Measurements from ENCODE around the gene HLA-B.
"Not testable (repeated sequence)": the region's sequence is repeated elsewhere in the genome, so short reads cannot be mapped to it uniquely, and the experiment has no call there.

The HLA-B gene
- total RNA-seq: 1,169 to 2,810 (median 1,636) reads per million in 17 experiments

DNA sequence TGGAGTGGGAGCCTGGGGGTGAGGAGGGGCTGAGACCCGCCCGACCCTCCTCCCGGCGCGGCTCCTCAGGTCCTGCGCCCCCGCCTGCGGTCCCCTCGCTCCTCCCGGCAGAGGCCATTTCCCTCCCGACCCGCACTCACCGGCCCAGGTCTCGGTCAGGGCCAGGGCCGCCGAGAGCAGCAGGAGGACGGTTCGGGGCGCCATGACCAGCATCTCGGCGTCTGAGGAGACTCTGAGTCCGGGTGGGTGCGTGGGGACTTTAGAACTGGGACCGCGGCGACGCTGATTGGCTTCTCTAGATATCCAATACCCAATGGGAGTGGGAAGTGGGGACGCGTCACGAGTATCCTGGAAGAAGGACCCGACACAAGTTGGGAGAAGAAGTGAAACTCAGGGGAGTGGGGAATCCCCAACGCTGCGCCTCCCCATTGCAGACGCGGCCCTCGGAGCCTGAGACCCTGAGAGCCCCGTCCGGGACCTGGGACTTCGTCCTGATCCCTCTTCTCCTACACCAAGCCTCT is at the start of gene HLA-B:
TSS of gene HLA-B (minus strand) at position 234 of the 521 bp plus-strand sequence. CDS start at position 213, 21 bp downstream.
- DNase-seq: peak; percentile 94 to 98 (median 96)

DNA sequence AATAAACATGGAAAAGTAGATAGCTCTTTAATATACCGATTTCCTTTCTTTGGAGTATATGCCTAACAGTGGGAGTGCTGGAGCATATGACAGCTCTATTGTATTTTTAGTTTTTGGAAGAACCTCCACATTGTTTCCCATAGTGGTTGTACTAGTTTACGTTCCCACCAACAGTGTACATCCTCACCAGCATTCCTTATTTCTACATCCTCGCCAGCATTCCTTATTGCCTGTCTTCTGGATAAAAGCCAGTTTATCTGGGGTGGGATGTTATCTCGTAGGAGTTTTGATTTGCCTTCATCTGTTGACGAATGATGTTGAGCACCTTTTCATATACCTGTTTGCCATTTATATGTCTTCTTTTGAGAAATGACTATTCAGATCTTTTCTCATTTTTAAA is 49.0 kb upstream of the HLA-B start:
- no peak for DNase-seq

DNA sequence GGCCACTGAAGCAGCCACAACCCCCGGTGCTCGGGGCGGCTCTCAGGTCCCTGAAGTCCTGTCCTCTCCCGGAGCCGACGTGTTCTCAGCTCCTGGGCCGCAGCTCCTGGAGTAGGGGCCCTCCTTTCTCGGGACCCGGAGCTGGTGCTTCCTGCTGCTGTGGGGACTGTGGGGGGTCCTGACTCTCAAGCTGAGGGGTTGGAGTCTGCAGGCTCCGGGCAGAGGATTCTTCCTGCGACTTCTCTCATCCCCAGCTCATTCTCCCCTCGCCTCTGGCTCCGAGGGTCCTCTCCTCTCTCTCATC is 47.0 kb upstream of the HLA-B start:
- DNase-seq: peak in 1 of 4 experiments; percentile 5

DNA sequence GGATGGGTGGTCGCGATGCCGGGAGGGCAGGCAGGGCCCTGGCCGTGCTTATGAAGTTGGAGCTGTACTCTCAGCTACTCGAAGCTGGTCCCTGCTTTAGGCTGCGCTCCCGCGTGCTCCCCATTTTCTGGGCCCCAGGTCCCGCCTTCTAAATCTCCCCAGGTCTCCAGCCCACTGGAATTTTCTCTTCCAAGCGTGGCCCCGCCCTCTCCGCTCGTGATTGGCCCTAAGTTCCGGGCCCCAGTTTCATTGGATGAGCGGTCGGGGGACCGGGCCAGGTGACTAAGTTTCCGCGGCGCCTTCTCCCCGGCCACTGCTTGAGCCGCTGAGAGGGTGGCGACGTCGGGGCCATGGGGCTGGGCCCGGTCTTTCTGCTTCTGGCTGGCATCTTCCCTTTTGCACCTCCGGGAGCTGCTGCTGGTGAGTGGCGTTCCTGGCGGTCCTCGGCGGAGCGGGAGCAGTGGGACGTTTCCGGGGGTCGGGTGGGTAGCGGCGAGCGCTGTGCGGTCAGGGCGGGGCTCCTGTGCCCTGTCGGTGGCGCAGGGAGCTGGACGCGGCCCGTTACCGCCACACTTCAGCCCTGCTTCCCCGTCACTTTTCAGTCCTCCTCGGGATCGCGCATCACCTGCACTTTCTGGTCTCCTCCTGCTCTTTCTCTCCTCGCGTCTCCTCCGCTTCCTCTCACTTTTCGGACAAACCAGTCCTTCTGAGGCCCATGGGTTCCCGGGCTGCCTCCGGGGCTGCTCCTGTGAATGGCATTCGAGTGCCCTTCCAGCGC is 46.5 kb upstream of the HLA-B start, which contains the start of gene MICA:
TSS of gene MICA (plus strand) at position 313 of the 778 bp plus-strand sequence. CDS start at position 351, 38 bp downstream.
- DNase-seq: peak; percentile 87 to 94 (median 90)

DNA sequence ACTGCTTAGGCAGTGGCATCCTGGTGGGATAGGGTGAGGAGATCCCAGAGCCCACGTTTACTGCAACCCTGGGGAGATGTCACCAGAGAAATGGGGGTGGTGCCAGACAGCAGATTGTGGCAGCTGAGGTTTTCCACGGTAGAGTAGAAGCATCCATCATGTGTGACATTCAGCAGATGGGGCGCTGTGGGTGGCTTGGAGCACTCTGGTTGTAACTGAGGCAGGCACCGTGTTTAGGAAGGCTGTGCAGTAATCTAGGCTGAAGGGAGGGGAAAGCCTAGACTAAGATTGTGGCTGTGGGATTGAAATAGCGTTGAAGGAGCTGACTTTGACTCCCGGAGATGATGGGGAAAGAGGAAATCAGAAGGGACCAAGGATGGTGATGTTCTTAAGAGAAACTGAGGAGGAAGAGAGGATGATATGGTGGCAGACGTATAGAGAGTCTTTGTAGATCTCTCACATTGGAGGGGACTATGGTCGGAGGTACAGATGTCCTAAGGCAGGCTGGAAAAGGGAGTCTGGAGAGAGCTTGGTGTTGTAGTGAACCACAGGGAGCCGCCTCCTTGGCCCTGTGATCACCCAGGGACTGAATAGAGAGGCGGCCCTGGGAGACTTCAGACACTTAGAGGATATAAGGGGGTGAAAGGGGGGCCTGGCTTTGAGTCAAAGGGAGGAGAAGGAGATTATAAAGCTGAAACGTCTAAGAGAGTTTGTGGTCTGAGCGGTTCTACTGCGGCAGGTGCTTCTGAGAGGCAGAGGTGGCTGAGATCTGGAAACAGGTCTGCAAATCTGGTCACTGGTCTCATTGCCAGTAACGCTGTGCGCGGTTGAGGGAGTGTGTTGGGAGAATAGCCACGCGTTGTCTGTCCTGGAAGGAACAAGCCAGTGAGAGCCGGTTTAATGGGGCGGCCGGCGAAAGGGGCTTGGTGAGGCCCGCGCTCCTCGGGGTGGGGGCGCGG is 45.6 kb upstream of the HLA-B start:
- peak; percentile 9 to 18 (median 14) for DNase-seq

DNA sequence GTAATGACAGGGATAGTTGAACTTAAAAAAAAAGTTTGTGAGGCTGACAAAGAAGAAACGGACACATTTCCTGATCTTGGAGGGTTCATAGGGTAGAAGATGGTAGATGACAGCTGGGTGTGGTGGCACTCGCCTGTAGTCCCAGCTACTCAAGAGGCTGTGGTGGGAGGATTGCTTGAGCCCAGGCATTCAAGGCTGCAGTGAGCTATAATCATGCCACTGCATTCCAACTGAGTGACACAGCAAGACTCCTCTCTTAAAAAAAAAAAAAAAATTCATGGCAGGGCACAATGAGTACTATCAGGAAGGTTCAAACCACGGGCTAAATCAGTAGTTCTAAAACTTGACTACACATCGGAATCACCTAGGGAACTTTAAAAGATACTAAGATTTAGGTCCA is 44.4 kb upstream of the HLA-B start:
- peak in 3 of 4 experiments; percentile 21 to 41 (median 22) for DNase-seq

DNA sequence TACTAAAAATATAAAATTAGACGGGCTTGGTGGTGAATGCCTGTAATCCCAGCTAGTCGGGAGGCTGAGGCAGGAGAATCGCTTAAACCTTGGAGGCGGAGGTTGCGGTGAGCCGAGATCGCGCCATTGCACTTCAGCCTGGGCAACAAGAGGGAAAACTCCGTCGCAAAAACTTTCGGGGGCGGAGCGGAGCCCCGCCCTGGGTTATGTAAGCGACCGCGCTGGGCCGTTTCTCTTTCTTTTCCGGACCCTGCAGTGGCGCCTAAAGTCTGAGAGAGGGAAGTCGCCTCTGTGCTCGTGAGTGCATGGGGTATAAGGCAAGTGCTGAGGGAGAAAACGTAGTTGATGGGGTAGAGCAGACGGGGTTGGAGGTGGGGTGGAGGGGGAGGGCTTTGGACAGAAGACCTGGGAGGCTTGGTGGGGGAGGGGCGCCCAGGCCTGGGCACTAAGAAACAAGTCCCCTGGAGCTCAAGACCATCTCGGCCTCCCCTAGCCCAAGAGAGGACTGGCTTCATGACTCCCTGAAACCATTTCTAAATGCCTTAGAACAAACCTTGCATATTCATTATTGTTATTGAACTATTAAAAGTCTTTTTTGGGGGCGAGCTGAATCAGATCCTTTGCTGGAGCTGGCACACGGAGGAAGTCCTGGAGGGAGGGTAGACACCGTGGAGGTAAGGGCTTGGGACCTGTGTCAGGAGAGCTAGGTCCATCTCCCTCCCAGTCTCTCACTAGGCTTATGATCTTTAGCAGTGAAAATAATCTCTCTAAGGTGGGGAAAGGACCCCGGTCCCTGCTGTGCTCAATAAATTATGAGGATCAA is 43.7 kb upstream of the HLA-B start:
- peak; percentile 94 to 95 (median 94) for DNase-seq

DNA sequence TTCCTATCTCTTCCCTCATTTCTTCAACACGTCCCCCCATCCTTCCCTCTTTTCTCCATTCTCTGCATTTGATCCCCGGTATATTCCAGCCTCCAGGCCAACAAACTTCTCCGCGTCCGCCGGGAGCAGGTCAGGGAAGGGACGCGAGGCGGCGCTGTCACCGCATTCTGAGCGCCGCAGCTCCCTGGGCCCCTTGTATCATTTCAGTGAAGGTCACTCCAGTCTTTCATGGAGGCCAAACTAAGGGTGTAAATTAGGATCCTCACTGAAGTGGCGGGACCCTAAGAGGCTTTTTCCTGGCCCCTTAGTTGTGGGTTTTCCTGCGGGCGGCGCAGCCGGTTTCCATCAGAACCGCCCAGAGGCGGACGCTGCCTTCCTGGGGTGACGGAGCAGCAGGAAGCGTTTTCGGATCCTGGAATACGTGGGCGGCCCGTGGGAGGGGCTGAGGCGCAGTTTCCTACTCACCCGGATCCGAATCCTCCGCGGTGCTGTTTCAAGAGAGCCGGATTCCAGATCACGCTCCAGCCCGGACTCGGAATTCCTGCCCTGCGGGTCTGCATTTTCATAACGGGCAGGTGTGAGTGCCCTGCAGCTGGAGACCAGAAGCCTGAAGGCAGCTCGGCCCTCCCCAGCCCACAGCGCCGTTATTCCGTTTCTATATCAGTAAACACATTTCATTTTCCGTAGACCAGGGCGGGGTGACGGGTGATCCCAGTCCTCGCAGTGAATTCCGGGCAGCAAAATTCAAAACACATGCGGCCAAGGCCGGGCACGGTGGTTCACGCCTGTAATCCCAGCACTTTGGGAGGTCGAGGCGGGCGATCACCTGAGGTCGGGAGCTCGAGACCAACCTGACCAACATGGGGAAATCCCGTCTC is 42.8 kb upstream of the HLA-B start:
- DNase-seq: peak; percentile 93 to 97 (median 94)

DNA sequence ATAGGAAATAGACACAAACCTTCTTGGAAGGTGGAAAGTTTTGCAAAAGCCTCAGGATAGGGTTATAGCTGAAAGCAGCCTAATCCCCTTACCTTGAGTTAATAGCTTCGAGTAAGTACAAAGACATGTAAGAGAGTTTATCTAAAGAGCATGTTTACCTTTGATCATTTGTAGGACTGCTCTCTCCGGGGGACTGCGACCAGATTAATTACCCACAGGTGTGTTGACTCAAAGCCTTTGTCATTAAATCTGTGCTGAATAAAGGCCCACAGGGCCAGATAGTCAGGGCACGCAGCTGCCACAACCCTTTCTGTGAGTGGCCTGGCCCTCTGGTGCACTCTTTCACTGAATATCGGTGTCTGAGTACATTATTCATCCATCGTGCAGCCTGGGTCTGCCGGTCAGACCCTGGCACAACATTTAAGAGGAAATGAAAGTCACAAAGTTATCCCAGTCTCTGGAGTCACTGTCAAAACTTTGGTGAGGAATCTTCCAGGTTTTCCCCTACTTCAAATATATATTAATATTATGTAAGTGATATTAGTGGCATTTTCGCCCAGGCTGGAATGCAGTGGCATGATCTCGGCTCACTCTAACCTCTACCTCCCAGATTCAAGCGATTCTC is 41.0 kb upstream of the HLA-B start:
- DNase-seq: peak in 1 of 4 experiments; percentile 17

DNA sequence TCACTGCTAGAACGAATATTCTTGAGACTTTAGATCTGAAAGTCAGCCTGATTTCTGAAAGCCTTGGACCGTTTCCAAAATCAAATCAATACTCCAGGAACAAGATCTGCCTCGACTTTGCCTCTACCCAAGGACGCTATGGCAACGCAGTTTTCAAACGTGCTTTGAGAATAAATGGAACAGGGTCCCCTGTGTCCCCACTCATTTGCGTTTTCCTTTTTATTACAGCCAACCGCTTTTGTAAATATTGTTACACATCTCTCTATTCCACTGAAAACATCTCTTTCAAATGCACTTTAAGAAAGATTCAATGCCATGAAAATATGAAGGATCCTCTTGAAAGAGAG is 40.1 kb upstream of the HLA-B start:
- DNase-seq: not testable (repeated sequence)

DNA sequence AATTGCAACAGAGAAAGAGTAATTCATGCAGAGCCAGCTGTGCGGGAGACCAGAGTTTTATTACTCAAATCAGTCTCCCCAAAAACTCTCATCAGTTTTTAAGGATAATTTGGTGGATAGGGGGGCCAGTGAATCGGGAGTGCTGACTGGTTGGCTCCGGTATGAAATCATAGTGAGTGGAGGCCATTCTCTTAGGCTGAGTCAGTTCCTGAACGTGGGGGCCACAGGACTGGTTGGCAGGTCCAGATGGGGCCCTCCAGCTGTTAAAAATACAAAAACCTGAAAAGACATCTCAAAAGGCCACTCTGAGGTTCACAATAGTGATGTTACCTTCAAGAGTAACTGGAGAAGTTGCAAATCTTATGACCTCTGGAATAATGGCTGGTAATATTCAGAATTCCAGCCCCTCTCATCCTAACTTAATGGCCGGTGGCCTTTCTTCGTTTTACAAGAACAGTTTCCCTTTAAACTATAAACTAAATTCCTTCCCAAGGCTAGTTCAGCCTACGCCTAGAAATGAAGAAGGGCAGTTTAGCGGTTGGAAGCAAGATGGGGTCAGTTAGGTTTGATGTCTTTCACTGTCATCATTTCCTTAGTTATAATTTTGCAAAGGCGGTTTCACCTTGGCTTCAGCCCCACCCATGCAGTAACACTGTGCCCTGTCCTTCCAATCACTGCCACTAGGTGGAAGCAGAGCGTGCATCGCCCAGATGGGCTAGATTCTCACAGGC is 39.6 kb upstream of the HLA-B start:
- DNase-seq: peak; percentile 84 to 92 (median 89)

DNA sequence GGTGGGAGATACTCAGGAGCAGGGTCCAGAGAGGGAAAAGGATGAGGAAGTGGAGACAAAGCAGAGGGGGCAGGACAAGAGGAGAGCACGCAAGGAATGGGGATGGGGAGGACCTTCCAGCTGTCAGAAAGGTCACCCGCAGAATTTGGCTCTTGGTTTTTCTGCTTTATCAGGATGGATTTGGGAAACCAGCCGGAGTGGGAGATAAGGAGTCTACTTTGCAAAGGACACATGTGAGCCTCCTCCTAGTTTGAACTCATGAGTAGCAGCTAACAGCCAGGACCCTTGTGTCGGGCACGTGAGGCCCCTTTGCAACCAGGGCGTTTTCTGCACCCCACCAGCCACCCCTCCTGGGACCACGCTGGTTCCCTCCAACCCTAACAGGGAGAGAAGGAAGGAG is 38.9 kb upstream of the HLA-B start:
- no peak for DNase-seq

DNA sequence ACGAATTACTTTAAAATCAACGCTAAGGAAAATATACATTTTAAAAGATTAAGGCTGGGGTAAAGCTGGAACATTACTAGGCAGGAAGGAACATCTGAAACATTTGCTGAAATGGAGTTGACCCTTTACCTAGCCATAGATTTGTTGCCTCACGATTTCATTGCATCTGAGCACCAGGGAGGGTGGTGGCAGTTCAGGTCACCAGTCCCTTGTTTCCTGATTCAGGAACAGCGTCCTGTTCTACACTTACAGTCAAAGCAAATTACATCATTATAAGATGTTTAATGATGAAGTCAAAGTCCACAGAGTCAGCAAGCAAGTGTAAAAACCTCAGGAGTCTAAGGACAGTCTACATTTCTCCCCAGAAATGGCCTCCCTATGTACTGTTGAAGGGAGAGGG is 37.4 kb upstream of the HLA-B start:
- DNase-seq: no peak

DNA sequence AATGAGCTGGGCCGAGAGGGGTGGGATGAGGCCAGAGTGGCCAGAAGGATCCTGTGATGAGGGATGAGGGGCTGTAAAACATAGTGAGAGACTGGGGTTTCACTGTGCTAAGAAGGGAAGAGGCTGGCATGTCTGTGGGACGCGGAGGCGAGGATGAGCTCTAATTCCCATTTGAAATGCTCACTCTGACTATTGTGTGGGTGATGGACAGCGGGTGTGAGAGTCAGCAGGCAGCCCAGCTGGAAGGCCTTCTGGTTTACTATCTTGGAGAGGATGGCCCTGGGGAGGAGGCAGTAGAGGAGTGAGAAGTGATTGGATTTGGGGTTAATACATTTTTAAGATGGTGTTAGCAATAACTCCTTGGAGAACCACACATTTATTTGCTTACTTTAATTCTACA is 37.0 kb upstream of the HLA-B start:
- DNase-seq: no peak

DNA sequence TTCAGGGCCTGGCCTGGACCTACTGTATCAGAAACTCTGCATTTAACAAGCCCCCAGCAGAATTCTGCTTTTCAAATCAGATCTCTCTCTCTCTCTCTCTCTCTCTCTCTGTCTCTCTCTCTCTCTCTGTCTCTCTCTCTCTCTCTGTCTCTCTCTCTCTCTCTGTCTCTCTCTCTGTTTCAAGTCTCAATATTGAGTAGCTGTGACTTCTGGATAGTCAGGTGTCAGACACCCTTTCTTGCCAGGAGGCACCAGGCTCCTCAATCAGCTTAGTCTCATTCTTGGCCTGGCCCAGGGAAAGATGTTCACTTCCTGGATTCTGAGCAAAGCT is 32.8 kb upstream of the HLA-B start:
- DNase-seq: not testable (repeated sequence)

DNA sequence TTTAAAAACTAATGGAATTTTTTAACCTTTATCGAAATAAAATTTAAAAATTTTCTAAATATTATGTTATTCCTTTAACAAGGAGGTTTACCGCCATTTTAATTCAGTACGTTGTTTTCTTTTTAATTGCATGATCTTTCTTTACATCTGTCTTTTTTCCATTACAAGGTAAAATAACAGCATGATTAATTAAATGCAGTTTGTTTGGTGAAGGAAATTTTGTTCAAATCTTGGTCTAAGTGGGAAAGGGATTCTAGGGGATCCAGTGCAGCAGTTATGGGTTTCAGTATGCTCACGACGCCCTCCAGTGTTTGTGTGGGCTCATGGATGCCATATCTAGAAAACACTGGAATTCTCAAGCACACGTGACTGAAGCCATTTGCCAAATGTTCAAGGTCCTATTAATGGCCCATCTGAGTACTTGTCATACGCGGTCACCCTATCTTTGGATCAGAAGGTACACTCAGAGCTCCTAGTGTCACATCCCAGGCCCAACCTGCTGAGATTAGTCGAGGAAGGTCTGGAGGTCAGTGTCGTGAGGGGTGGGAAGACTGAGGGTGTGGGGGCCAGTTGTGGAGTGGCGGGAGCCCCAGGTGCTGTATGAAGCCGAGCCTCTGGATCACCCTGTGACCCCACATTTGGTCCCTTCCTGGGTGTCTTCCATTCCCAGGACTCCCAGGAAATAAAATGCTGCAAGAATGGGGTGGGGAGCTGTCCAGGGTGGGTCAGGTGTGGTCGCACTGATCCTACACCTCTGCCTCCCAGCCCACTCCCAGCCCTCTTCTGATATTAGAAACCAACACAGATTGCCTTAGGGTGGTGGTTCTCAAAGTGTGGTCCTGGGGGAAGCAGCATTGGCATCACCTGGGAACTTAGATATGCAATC is 32.2 kb upstream of the HLA-B start:
- DNase-seq: not testable (repeated sequence)

DNA sequence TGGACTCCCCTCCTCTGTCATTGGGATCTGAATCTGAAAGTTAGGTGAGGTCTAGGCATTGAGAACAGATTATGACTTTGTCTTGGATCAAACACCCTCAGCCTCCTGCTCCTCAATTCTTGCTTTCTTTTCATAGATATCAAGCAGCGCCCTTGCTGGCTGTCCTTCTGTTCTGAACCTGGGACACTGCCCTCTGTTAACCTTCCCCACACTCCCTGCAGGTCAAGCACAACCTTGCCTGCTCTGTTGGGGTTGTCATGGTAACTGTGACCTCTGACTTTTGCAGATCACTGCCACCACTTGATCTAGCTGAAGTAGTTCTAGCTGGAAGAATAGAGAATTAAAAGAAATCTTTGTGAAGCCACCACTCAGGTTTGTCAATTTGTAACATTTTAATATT is 30.0 kb upstream of the HLA-B start:
- DNase-seq: no peak

DNA sequence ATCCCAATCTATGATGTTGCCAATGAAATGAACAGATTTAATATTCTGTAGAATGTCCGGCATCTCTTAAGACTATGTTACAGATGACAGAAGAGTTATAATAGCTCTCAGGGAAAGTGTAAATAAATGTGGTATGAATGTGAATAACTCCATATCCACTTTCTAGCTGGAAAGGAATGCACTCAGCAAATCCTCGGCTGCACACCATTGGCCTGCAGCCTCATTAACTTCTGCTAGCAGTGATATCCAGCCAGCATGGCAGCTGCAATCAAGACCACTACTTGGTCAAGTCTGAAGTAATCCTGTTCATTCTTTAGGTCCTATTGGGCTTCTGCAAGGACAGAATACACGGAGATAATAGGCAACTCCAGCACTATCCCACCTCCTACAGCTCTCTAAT is 29.1 kb upstream of the HLA-B start:
- DNase-seq: no peak

DNA sequence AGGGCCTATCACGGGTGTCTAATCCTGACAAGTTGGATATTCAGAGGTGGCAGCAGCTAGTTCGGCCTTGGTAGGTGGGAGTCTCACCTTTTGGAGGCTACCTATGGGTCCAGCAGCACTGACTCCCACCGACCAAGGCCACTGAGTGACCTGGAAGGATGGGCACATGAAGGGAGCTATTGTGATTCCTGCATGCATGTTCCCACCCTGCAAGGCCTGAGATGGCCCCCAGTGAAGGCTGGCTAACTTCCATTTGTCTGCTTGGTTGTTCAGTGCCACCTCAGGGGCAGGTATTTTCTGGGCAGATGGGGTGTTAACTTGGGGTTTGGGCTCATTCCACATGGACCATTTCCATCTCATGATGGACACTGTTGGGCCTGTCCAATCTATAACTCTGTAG is 28.1 kb upstream of the HLA-B start:
- DNase-seq: no peak

All from suppressor macrophage (primary cell).